Loucy (cell line): ENCODE results near the gene RPL10.

ENCODE experiments used
- H2AFZ ChIP-seq: fragments of 200-600 bp; sonication (generic); 2 replicates; pipeline ENCODE4 v1.6.0; 2016; ENCODE audit warnings: antibody characterized with exemption, mild to moderate bottlenecking, low read length, moderate library complexity
- H3F3A ChIP-seq: fragments of 200-600 bp; 2 replicates; pipeline ENCODE4 v1.6.0; 2016; ENCODE audit warnings: antibody characterized with exemption, low read depth, mild to moderate bottlenecking
- H3K27me3 ChIP-seq: fragments of 200-600 bp; sonication (generic); 2 replicates; pipeline ENCODE4 v1.6.1; 2014; ENCODE audit warnings: low read length, mild to moderate bottlenecking; ENCODE audit not compliant: insufficient read depth, poor library complexity, severe bottlenecking
- H3K36me3 ChIP-seq: fragments of 200-600 bp; sonication (generic); 2 replicates; pipeline ENCODE4 v1.6.1; 2016; ENCODE audit warnings: low read length; ENCODE audit not compliant: insufficient read depth
- H3K4me1 ChIP-seq: fragments of 200-600 bp; sonication (generic); 2 replicates; pipeline ENCODE4 v1.5.1; 2014; ENCODE audit warnings: low read length, mild to moderate bottlenecking; ENCODE audit not compliant: insufficient read depth, poor library complexity, severe bottlenecking
- H3K4me2 ChIP-seq: fragments of 200-600 bp; sonication (generic); 2 replicates; pipeline ENCODE4 v1.6.0; 2014; ENCODE audit warnings: antibody characterized with exemption, low read length, low read depth, mild to moderate bottlenecking; ENCODE audit not compliant: poor library complexity, severe bottlenecking
- H3K4me3 ChIP-seq: fragments of 200-600 bp; sonication (generic); 2 replicates; pipeline ENCODE4 v1.5.1; 2014; ENCODE audit warnings: low read length, mild to moderate bottlenecking, mixed read lengths; ENCODE audit not compliant: poor library complexity, severe bottlenecking
- H3K79me2 ChIP-seq: fragments of 200-600 bp; sonication (generic); 2 replicates; pipeline ENCODE4 v1.6.1; 2014; ENCODE audit warnings: low read length; ENCODE audit not compliant: insufficient read depth
- H3K9ac ChIP-seq: fragments of 200-600 bp; sonication (generic); 2 replicates; pipeline ENCODE4 v1.6.0; 2014; ENCODE audit warnings: mild to moderate bottlenecking, low read depth, low read length, moderate library complexity; ENCODE audit not compliant: poor library complexity, severe bottlenecking
- H3K9me2 ChIP-seq: fragments of 200-600 bp; sonication (generic); replicated peaks from 2 replicates; pipeline ENCODE4 v1.6.1; 2016; ENCODE audit warnings: low read depth, low read length, mixed read lengths
- H3K9me3 ChIP-seq: fragments of 200-600 bp; sonication (generic); 2 replicates; pipeline ENCODE4 v1.6.1; 2014; ENCODE audit warnings: mild to moderate bottlenecking, antibody characterized with exemption, low read length, low read depth; ENCODE audit not compliant: insufficient read depth
- H4K20me1 ChIP-seq: fragments of 200-600 bp; sonication (generic); 2 replicates; pipeline ENCODE4 v1.6.0; 2014; ENCODE audit warnings: antibody characterized with exemption, low read length, mild to moderate bottlenecking; ENCODE audit not compliant: insufficient read depth, poor library complexity, severe bottlenecking
- EZH2phosphoT487 ChIP-seq: fragments of 200-600 bp; IDR thresholded peaks from 2 replicates; pipeline ENCODE4 v1.6.1; 2018; ENCODE audit warnings: antibody characterized with exemption, mild to moderate bottlenecking, moderate library complexity, borderline replicate concordance
- TF ChIP-seq, protein P1 (sequence below): fragments of 200-600 bp; sonication (generic); conservative IDR thresholded peaks from 2 replicates; pipeline ENCODE4 v1.5.1; 2014; ENCODE audit warnings: mild to moderate bottlenecking, antibody characterized with exemption, low read length

The RPL10 gene

GRCh38 chrX:154371017-154371788, 27.0 kb upstream of the RPL10 start:
- H2AFZ ChIP-seq: no peak overlapping the region

GRCh38 chrX:154371789-154372300, 26.3 kb upstream of the RPL10 start:
- H2AFZ ChIP-seq: no peak overlapping the region; the same call in 1 of the 2 replicates
- peaks cover 25% of the 10 kb centered on the region for H4K20me1 ChIP-seq
- no peaks in the 10 kb centered on the region for H3K27me3 ChIP-seq
- H3K4me1 ChIP-seq: peaks cover 23% of the 10 kb centered on the region
- H3K4me3 ChIP-seq: peak overlapping the region; percentile 97
- no peaks in the 10 kb centered on the region for H3K9me2 ChIP-seq
- H3K9me3 ChIP-seq: no peaks in the 10 kb centered on the region
- H3K79me2 ChIP-seq: peaks cover 42% of the 10 kb centered on the region
- peak overlapping the region; percentile 76 for H3K9ac ChIP-seq
- H3F3A ChIP-seq: no peaks in the 10 kb centered on the region
- H3K36me3 ChIP-seq: peaks cover 10% of the 10 kb centered on the region; the same call in 1 of the 2 replicates
- peak overlapping the region; percentile 75 for H3K4me2 ChIP-seq
- TF ChIP-seq EZH2phosphoT487: no peak
- TF ChIP-seq, protein P1, sequence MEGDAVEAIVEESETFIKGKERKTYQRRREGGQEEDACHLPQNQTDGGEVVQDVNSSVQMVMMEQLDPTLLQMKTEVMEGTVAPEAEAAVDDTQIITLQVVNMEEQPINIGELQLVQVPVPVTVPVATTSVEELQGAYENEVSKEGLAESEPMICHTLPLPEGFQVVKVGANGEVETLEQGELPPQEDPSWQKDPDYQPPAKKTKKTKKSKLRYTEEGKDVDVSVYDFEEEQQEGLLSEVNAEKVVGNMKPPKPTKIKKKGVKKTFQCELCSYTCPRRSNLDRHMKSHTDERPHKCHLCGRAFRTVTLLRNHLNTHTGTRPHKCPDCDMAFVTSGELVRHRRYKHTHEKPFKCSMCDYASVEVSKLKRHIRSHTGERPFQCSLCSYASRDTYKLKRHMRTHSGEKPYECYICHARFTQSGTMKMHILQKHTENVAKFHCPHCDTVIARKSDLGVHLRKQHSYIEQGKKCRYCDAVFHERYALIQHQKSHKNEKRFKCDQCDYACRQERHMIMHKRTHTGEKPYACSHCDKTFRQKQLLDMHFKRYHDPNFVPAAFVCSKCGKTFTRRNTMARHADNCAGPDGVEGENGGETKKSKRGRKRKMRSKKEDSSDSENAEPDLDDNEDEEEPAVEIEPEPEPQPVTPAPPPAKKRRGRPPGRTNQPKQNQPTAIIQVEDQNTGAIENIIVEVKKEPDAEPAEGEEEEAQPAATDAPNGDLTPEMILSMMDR: no peak

More at GRCh38 chrX:154371017-154371788, 27.0 kb upstream of the RPL10 start:
- Histone ChIP-seq H3F3A (no peaks in the 10 kb centered on the region), H3K4me1 (peaks cover 23% of the 10 kb centered on the region), H3K27me3 (no peaks in the 10 kb centered on the region), H3K79me2 (peaks cover 48% of the 10 kb centered on the region), H3K9ac (peak overlapping the region; percentile 99), H3K36me3 (peaks cover 17% of the 10 kb centered on the region; the same call in 1 of the 2 replicates), H3K4me2 (peak overlapping the region; percentile 84), H4K20me1 (peaks cover 31% of the 10 kb centered on the region), H3K9me3 (no peaks in the 10 kb centered on the region), H3K9me2 (no peaks in the 10 kb centered on the region), H3K4me3 (peak overlapping the region; percentile 97)
- TF ChIP-seq, protein P1: no peak
- no peak for TF ChIP-seq EZH2phosphoT487

- H3K4me2 ChIP-seq: peak overlapping the region; percentile 75
- H4K20me1 ChIP-seq: peaks cover 17% of the 10 kb centered on the region
- H3F3A ChIP-seq: no peaks in the 10 kb centered on the region
- peak overlapping the region; percentile 97 for H3K4me3 ChIP-seq
- H3K9ac ChIP-seq: peak overlapping the region; percentile 76
- no peaks in the 10 kb centered on the region for H3K27me3 ChIP-seq
- H3K9me2 ChIP-seq: no peaks in the 10 kb centered on the region
- H3K9me3 ChIP-seq: no peaks in the 10 kb centered on the region
- H3K36me3 ChIP-seq: peaks cover 2% of the 10 kb centered on the region; the same call in 1 of the 2 replicates
- H3K79me2 ChIP-seq: peaks cover 34% of the 10 kb centered on the region
- peaks cover 21% of the 10 kb centered on the region for H3K4me1 ChIP-seq
- H2AFZ ChIP-seq: no peak overlapping the region
- TF ChIP-seq, protein P1: no peak
- no peak for TF ChIP-seq EZH2phosphoT487
Measured at GRCh38 chrX:154372612-154373022, 25.6 kb upstream of the RPL10 start.
